ENCODE data around the gene TMEM107.
"Not testable (repeated sequence)": the region's sequence is repeated elsewhere in the genome, so short reads cannot be mapped to it uniquely, and the experiment has no call there.

DNA sequence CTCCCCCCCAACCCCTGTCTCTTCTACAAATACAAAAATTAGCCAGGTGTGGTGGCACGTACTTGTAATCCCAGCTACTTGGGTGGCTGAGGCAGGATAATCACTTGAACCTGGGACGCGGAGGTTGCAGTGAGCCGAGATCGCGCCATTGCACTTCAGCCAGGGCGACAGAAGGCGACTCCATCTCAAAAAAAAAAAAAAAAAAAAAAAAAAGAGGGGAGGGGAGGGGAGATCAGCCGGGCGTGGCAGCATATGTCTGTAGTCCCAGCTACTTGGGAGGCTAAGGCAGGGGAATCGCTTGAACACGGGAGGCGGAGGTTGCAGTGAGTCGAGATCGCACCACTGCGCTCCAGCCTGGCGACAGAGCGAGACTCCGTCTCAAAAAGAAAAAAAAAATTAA, 6.0 kb downstream of the TMEM107 start:
- not testable (repeated sequence) for TF ChIP-seq POLR2AphosphoS5 (IDR thresholded peaks at IDR 0.05)
- TF ChIP-seq, protein P1, sequence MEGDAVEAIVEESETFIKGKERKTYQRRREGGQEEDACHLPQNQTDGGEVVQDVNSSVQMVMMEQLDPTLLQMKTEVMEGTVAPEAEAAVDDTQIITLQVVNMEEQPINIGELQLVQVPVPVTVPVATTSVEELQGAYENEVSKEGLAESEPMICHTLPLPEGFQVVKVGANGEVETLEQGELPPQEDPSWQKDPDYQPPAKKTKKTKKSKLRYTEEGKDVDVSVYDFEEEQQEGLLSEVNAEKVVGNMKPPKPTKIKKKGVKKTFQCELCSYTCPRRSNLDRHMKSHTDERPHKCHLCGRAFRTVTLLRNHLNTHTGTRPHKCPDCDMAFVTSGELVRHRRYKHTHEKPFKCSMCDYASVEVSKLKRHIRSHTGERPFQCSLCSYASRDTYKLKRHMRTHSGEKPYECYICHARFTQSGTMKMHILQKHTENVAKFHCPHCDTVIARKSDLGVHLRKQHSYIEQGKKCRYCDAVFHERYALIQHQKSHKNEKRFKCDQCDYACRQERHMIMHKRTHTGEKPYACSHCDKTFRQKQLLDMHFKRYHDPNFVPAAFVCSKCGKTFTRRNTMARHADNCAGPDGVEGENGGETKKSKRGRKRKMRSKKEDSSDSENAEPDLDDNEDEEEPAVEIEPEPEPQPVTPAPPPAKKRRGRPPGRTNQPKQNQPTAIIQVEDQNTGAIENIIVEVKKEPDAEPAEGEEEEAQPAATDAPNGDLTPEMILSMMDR (IDR thresholded peaks at IDR 0.05) = not testable (repeated sequence)
